Diencephalon (tissue), 1 donor: ENCODE data around the gene MGA. TPM values are rescaled to one million over a fixed set of nuclear protein-coding genes. Genes with fewer than 3 reads are reported as not detected.

Source experiments
- small RNA-seq: library from RNA; depleted of rRNA; stranded (forward); fragments of <200 nt; gene quantifications from one replicate; pipeline ENCODE3, GENCODE V24; 2014
- total RNA-seq: library from RNA; depleted of rRNA; stranded (reverse); fragments of >200 nt; gene quantifications from one replicate; pipeline ENCODE4 v1.2.3, GENCODE V29; 2014

Gene MGA
- total RNA-seq = 74.5 TPM

GRCh38 chr15:41660235-41661077, at the start of gene MGA:
TSS of gene MGA (plus strand) at chr15:41660405.

GRCh38 chr15:41774062-41774881, 114.1 kb downstream of the MGA start, which contains the start of gene MAPKBP1:
TSS of gene MAPKBP1 (plus strand) at chr15:41774484. CDS start at chr15:41775276, 792 bp downstream.

Small RNA genes lying within 50 kb of the gene (small RNA-seq; reads per million reads assigned to genes)
- gene MIR626 = not detected

Other genes starting within 250 kb of the MGA start
- 58.1 TPM for gene RTF1, start 243.3 kb upstream of the MGA start, total RNA-seq
- 0.69 TPM for gene ITPKA, start 166.5 kb upstream of the MGA start, total RNA-seq
- 0.23 TPM for gene LTK, start 146.6 kb upstream of the MGA start, total RNA-seq
- 20.8 TPM for gene RPAP1, start 116.1 kb upstream of the MGA start, total RNA-seq
- 32.3 TPM for gene TYRO3, start 101.2 kb upstream of the MGA start, total RNA-seq
- gene MAPKBP1, start 114.1 kb downstream of the MGA start, total RNA-seq = 36.9 TPM
- not detected for gene JMJD7, start 167.7 kb downstream of the MGA start, total RNA-seq
- gene PLA2G4B, start 178.4 kb downstream of the MGA start, total RNA-seq = 5.1 TPM
- 0.92 TPM for gene SPTBN5, start 233.6 kb downstream of the MGA start, total RNA-seq